HG02763 (cell line): ENCODE measurements around the gene CNGA3.

Experiments used
- ATAC-seq: cut with Tn5 transposase; IDR thresholded peaks from one replicate; pipeline ENCODE4 v1.9.1; 2021; ENCODE audit warnings: mild to moderate bottlenecking, moderate library complexity; ENCODE audit not compliant: unreplicated experiment

Gene CNGA3

DNA sequence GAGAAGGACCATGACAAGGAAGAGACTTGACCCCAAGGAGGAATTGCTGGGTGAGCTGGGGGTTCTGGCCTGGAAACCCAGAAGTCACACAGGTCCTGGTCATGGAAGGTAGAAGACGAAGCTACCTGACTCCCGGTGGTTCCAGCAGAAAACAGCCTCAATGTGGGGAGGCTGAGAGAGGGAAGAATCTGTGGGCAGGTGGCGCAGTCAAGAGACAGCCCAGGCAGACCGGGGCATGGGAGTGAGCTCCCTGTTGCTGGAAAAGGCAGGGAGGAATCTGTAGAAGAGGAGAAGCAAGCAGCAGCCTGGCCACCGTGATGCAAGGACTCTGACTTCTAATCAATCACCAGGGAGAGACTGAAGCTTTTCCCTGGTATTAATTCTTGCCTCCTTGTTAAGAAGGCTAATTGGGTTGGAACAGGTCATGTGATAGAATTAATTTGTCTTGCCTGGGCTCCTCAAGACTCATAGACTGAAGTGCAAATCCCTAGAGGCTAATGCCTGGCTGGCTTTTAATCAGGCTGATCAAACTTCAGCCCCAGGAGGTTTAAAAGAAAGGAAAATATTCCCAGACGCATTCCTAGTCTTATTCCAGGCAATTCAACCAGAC is 30.1 kb downstream of the CNGA3 start:
- no peak for ATAC-seq

GRCh38 chr2:98376996-98377395 is 30.7 kb downstream of the CNGA3 start:
- no peak for ATAC-seq

GRCh38 chr2:98377544-98377943 is 31.3 kb downstream of the CNGA3 start:
- no peak for ATAC-seq

GRCh38 chr2:98378196-98378595 is 31.9 kb downstream of the CNGA3 start:
- no peak for ATAC-seq

DNA sequence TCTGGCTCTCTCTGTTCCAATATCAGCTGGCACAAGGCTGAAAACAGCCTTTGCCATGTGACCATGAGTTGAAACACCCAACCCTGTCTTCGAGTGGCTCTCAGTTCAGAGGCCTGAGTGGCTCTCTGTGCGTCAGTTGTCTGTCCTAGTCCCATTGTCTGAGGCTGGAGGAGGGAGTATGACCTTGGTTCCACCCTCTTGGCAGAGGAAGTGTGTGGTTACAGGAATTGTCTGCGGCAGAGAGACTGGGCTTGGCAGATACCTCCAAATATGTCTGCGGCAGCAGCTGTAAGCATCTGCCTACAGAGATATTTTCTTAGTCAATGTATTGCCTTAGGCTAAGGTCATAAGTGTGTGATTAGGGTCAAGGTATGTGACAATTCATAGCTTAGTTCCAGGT is 32.6 kb downstream of the CNGA3 start:
- ATAC-seq, result no peak

GRCh38 chr2:98379311-98380202 is 33.3 kb downstream of the CNGA3 start:
- ATAC-seq, result no peak

DNA sequence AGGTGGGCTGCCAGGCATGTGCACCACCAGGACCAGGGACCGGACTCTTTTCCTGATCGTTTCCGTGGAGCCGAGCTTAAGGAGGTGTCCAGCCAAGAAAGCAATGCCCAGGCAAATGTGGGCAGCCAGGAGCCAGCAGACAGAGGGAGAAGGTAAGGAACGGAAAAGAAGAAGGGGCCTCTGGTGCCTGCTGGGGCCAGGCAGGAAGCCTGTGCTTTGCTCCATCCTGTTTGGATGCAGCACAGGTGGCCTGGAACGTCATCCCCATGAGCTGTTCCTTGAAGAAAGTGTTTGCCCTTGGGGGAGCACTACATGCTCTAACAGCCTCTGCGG is 33.9 kb downstream of the CNGA3 start:
- no peak for ATAC-seq

GRCh38 chr2:98381494-98381893 is 35.2 kb downstream of the CNGA3 start:
- no peak for ATAC-seq

- ATAC-seq, result no peak
Observed at GRCh38 chr2:98382086-98382485, 35.8 kb downstream of the CNGA3 start.

- ATAC-seq, result no peak
Observed at GRCh38 chr2:98382739-98383138, 36.5 kb downstream of the CNGA3 start.

GRCh38 chr2:98383166-98383565 is 36.9 kb downstream of the CNGA3 start:
- no peak for ATAC-seq

DNA sequence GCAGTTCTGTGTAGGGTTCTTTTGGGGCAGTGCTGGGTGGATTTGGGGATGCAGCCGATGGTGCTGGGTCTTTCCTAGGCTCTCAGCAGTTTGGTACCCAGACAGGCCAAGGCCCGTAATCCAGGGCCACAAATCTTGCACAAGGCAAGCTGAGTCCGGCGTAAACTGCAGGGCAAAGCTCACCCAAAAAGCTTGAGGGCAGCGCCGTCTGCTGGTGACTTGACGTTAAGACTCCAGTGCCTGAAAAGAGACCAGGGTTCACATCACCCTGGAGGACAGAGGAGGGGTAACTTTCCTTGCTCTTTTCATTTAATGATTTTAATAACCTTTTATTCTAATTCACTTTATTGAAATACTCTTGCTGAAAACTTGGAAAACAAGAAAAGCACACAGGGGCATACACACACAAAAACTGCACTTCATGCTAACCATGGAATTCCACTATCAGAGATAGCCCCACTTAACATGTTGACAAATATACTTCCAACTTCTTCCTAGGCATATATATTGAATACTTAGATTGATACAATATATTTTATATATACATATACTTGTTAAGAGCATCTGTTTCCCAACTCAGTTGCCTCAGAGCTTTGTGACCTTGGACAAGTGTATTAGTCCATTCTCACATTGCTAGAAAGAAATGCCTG is 38.9 kb downstream of the CNGA3 start:
- no peak for ATAC-seq

DNA sequence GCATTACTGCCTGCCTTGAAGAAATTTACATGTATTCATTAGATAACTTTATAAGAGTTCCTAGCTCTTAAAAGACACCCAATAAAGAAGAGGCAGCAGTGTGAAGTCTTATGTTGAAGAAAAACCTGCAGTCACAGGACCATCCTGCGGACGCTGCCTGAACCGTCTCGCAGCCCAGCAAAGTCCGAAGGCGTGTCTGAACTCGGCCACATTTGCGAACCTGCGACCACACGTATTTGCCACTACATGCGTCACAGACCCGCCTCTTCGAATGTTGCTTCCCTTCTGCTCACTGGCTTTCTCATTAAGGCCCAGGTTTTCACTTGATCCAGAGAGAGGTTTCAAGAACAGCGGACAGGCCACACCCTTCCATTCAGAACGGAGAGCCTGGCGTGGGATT is 41.2 kb downstream of the CNGA3 start:
- ATAC-seq, result no peak

DNA sequence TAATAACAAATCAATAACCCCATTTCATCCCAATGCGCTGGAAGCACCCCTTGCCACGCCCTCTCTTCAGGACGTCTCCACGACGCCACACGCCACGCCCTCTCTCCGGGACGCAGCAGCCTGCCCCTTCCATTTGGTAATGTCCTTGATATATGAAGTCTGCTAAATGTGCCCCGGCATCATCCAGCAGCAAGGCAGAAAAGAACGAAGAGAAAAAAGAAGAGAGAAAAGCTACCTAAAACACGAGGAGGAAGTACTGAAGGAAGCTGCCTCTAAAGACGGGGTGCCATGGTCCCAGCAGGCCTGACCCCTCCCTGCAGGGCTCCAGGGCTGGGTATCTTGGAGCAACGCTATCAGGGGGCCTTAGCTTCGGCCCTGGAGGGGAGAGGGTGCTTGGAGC is 41.8 kb downstream of the CNGA3 start:
- ATAC-seq, result no peak

DNA sequence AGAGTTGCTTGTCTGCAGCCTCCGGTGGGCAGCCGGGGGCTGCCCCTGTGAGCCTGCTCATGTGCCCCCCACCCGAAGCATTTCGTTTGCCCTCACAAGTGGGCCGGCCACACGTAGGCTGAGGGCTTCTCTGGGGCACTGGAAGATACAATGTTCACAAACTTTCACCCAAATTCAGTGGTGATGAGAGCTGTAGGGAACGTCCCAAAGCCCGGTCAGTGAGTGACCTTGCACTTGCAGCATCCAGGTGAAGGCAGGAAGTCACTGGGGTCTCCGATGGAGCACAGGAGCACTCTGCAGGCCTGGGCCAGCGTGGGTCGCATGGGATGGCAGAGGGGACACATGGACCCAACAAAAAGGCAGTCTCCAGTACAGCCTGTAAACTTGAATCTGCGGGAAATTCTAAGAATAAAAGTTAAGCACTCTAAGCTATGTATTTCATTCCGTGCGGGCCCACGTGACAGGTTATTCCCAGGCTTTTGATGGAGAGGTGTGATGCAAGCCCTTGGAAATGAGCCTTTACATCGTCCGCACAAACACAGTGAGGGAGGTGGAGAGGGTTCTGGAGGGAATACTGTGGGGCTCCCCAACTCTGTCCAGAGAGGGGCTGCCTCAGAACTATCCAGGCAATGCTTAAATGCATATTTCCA is 42.5 kb downstream of the CNGA3 start:
- no peak for ATAC-seq

DNA sequence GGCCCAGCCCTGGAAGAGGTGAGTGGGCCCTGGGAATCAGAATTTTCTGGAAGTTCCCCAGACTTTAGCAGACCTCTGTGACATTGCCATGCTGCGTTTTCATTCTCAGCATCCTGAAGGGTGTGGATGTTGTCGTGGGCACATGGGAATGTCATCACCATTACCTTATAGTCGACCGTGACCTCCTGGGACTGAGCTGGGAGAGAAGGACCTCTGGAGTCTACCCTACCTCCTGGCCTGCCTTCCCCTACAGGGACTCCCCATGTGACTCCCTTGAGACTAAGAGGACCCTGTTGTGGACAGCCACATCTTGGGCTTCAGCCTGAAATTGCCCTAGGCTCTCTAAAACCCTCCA is 43.0 kb downstream of the CNGA3 start:
- no peak for ATAC-seq

GRCh38 chr2:98390571-98391476 is 44.6 kb downstream of the CNGA3 start:
- no peak for ATAC-seq

DNA sequence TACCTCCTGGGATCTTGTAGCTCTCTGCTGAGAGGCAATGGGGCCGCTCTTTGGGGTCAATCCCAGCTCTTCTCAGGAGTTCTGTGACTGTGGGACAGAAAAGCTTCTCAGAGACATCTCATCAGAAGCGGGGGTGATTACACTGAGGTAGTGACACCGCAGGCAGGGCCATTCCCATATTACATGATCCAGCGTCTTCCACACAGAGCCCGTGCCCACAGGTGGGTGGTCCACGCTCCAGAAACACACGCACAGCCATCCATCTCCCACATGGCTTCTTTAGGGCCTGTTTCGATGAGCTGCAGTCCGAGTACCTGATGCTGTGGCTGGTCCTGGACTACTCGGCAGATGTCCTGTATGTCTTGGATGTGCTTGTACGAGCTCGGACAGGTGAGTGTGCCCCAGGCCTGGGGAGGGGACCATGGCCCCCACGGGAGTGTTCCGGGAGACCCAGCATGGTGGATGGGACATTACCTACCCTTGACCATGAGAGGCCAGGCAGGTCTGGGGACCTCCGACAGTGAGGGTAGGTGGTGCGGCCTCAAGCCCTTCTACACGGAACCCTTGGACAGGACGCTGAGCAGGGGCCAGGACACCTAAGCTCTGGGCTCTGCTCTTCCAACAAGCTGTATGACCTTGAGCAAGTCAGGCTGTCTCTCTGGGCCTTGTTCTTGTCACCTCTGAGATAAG is 45.5 kb downstream of the CNGA3 start:
- no peak for ATAC-seq

DNA sequence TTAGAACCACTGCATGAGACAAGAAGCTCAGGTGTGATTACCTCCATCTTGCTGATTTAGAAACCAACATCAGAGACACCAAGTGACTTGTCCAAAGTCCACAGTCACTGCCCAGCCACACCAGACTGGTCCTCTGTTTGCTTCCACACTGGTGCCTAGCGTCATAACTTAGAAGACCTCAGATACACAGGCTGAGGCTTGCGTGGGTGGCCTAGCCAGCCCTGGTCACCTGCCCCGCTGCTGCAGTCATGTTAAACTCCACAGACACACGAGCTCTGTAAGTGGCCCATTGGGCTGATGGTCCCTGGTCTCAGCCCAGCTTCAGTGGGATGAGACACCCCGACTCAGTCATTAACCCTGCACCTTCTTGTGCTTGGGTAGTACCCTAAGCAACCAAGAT is 47.1 kb downstream of the CNGA3 start:
- no peak for ATAC-seq

DNA sequence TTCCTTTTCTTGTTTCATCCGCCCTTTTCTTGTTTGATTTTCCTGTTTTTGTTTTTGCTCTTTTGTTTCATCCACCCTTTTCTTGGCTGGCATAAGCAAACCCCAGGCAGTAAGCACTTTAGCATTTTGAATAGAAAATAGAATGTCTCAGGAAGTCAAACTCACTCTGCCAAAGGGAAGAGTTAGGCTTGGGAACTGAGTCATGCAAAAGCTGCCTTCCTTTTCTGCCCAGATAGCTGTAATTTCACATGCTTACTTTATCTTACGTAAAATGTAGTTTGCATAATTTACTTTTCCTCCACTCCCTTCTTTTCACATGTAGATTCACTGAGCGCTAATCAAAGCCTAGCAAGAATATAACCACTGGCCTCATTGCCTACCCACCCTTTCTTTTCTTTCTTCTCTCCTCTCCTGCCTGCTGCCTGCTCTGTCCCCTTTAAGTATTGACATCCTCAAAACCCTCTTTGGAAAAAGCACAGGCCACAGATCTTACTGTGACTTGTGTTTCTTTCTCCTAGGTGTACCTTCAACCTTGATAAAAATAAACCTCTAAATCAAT is 48.4 kb downstream of the CNGA3 start:
- ATAC-seq, result no peak
